Measurements from ENCODE around the gene MAP2K5.

Gene MAP2K5

DNA sequence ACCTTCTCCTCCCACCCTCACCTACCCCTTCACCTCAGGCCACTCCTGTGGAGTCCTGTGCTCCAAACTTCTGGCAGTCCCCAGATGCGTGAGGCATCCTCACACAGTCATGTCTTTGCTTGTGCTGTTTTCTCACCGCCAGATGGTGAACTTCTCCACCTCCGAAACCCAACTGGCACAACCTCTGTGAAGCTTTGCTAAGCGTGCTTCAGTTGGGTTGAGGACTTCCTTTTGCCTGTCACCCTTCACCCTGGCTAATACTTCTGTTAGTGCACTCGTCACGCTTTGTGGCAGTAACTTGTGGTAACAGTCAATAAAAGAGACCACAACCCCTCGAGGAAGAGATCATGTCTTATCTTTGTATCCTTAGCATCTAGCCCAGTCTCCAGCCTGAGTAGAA is 240.8 kb downstream of the MAP2K5 start:
- DNase-seq (ENCODE audit: low read depth in 2 of 2), result peak; percentile 14 to 24

DNA sequence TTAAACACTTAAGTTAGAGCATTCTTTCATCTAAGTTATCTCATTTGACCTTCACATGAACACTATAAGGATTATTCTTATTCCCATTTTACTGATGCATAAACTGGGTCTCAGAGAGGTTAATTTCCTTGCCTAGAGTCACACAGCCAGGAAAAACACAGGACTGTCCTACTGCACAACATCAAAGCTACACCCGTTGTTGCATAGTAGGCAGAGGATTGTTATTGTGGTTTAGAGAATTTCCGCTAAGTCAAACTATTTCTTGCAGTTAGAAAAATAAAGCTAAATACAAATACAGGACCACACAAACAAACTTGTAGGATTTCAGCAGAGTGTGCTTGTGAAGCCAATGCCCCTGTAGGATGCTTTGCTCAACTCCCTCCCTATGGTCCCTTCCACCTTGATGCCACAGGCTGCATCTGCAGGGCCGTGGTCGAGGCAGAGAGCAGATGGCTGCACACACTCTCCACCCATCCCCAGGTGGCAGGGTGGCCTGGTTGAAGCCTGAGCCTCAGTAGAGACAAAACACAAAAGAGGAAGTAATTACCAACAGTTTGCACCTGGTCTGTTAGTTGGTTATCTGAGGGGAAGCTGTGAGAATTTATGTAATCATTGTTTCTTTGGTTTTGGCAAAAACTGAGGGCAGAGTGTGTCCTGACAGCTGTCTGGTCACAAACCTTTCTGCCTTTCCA is 241.7 kb downstream of the MAP2K5 start:
- no peak for DNase-seq (ENCODE audit: low read depth in 2 of 2)

DNA sequence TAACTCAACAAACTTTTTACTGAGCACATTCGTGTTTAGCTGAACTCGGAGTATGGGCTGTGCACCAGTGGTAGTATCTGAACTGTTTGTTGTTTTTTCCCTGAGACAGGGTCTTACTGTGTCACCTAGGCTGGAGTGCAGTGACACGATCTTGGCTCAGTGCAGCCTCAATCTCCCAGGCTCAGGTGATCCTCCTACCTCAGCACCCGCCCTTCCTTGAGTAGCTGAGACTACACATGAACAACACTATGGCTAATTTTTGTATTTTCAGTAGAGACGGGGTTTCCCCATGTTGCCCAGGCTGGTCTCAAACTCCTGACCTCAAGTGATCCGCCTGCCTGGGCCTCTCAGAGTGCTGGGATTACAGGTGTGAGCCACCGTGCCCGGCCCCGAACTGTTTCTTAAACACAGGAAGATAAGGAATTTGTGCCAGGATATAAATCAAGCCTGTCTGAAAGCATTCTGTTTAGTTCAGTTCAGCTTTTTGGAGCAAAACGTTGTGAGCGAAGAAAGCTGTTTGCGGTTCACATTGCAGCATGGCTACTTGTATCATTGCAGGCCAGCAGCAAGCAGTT is 242.4 kb downstream of the MAP2K5 start:
- no peak for DNase-seq (ENCODE audit: low read depth in 2 of 2)

DNA sequence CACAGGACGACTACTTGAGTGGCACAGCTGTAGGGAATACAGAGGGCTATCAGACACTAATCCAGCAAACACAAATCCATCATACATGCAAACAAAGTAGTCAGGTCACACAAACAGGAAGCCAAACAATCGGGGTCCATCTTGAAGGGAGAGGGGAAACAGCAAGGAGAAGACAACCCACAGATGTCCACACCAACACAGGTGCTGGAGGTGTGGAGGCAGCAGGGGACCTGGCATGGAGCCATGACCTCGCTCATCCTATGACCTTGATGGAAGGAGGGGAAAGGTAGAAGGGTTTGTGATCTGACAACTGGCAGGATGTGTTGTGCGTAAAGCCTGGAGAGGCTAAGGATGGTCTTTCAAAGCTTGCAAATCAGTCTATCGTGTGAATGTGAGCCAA is 242.9 kb downstream of the MAP2K5 start:
- no peak for DNase-seq (ENCODE audit: low read depth in 2 of 2)

DNA sequence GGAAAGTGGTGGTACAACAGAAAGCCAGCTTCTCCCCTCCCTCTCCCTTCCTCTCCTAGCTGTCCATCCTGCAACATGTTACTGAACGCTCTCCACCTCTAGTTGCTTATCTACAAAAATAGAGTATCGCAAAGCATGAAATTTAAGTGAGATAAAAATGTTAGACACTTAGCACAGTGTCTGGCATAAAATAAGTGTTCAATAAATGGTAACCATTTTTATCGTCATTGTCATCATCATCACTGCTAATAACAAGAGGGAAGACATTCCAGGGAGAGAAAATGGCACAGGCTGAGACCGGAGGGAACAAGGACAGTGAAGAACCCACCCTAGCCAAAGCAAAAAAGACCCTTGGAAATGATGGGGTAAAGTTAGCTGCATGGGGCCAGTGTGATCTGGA is 244.1 kb downstream of the MAP2K5 start:
- no peak for DNase-seq (ENCODE audit: low read depth in 2 of 2)

DNA sequence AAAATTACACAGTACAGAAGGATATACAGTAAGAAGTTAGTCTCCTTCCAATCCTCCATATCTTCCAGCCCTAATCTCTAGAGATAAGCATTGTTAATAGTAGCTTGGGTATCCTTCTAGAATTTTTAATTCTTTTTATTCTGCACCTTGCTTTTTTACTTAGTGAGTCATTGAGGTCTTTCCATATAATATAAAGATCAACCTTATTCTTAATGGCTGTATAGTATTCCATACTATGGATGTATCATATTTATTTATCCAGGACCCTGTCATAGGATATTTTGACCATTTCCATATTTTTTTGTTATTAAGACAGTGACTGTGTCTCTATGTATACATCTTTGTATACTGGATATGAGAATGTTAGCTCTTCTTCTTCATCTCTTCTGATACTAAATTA is 246.5 kb downstream of the MAP2K5 start:
- no peak for DNase-seq (ENCODE audit: low read depth in 2 of 2)

DNA sequence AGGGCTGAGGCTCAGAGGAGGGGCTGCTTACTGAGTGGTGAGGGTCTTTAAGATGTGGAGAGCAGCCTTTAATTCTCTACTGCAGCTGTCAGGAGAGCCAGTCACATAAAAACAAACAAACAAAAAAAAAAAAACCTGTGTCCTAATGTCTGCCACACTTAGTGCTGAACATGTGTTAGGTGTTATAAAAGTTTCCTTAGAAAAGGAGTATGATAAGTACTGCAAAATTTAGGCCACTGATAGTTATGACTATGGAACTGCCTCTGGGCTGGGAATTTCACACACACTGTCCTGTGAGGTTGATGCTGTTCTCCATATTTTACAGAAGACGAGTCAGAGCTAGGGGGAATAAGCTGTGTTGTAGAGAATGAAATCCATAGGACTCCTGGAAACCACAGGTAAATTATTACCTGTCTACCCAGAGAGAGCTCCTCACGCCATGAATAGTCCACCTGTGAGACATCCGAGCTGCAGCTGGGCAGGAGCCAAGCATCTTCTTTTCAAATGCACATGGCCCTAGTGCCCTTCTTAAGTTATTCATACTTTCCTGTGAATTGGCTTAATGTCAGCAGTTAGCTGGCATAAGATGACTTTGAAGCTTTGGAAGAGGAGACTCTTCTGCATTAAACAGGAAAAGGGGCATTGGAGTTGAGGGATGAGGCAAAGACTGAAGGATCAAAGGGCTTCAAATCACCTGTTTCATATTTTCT is 248.3 kb downstream of the MAP2K5 start:
- no peak for DNase-seq (ENCODE audit: low read depth in 2 of 2)

DNA sequence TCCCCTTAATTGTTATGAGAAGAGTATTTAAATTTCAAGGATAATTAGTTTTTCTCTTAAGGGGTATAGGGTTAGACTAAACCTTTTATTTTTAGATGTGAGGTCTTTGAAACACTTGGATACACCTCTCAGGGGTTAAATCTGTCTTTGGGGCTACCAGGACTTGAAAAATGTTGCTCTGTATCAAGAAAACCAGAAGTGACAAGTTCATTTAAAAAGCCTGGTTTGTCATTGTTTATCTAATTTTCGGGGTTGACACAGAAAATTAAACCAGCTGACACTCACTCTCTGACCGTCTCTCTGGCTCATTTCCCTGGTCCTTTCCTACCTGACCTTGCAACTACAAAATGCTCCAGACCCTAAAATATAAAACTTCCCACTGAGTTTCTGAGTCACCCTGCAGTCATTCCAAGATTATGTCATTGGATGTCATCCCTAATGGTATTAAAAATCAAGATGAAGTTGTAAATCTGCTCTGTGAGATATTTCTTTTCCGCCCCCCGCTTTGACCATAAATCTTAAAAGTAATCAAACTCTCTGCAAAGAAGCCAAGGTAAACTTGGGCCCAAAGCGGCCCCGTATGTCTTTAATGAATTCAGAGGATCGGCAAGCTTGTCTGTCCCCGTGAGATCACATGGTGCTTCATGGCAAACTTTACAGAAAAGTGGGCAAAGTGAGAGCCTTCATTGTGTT is 249.9 kb downstream of the MAP2K5 start:
- DNase-seq (ENCODE audit: low read depth in 2 of 2), result no peak

DNA sequence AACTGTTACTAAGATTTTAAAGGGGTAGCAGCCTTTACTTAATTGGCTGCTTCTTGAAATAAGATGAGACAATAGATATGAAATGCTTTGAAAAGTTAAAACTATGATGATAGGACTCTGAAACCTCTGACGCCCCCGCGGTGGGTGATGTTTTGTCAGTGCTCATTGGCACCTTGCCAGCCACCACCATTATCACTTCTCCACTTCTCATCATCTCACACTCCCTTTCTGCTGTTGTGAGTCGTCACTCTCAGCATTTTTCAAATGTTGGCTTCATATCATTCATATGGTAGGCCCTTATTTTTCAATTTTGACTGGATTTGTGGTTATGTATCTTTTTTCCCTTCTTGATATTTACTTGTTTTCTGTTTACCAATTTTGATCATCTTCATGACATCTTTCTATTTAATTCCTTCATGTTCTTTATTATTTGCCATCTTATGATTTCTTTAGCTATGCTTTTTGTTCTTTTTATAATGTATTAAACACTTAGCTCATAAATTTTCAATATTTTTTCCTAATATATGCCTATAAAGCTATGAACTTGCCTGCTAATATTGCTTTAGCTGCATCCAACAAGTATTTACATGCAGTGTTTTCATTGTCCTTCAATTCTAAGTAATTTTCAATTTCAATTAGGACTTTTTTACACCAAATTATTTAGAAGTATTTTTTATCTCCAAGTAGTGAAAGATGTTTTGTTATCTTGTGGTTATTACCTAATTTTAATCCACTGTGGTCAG is 252.5 kb downstream of the MAP2K5 start:
- no peak for DNase-seq (ENCODE audit: low read depth in 2 of 2)

DNA sequence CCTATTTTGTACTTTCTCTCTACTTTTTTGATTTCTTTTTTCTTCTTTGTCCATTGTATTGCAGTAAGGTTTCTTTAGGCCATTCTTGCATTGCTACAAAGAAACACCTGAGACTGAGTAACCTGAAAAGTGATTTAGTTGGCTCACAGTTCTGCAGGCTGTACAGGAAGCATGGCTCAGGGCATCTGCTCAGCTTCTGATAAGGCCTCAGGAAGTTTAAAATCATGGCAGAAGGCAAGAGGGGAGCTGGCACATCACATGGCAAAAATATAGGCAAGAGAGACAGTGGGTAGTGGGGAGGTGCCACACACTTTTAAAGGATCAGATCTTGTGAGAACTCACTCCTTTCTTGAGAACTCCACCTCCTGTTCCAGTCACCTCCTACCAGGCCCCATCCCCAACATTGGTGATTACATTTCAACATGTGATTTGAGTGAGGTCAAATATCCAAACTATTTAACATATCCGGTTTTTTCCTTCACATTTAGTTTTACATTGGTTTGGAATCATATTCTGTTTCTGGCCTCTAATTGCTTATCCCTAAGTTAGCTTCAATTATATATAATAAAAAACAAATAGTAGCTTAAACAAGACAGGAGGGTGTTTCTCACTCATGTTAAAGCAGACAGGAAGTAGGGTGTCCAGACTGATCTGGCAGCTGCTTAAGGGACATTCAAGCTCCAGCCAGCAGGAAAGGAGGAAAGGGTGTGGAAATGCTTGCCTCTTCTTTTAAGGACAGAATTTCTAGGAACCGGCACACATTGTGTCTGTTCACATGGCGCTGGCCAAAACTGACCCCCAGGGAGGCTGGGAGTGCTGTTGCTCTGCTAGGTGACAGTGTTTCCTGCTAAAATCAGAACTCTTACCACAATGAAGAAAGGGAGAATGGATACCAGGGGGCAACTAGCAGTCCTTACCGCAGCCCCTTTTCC is 254.0 kb downstream of the MAP2K5 start:
- no peak for DNase-seq (ENCODE audit: low read depth in 2 of 2)

DNA sequence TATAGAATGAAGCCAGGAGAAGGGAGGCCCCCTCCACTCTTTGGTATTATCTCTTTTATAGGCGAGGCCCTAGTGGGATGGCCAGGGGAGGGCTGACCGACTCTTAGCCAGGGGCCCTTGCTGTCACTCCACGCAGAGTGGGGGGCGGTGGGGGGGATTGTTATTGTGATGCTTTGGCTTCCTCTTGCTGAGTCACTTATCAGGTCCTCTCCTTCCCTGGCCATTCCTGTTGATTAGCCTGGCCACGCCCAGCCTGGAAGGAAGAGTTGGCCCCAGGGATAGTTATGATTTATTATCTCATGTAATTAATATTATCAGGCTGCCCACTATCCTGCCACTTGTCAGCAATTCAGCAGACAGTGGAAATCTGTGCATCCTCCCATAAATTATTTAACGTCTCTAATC is 257.3 kb downstream of the MAP2K5 start:
- no peak for DNase-seq (ENCODE audit: low read depth in 2 of 2)

DNA sequence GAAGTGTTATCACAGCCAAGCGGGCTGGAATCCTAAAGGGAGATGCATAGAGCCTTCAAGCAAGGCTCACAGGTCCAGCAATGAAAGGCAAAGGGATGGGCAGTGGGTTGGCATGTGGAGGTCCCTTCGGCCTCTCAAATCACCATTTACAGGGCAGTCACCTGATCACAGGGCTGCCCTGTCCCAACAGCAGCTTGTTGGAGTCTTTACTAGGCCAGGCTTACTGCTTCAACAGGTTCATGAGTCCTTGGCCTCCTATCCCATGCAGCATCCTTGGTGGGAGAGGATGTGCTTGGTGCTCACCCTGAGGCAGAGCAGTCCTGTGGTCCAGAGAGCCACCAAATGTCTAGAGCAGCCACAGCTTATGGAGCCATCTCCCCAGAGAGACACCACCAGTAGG is 258.6 kb downstream of the MAP2K5 start:
- DNase-seq (ENCODE audit: low read depth in 2 of 2), result no peak

DNA sequence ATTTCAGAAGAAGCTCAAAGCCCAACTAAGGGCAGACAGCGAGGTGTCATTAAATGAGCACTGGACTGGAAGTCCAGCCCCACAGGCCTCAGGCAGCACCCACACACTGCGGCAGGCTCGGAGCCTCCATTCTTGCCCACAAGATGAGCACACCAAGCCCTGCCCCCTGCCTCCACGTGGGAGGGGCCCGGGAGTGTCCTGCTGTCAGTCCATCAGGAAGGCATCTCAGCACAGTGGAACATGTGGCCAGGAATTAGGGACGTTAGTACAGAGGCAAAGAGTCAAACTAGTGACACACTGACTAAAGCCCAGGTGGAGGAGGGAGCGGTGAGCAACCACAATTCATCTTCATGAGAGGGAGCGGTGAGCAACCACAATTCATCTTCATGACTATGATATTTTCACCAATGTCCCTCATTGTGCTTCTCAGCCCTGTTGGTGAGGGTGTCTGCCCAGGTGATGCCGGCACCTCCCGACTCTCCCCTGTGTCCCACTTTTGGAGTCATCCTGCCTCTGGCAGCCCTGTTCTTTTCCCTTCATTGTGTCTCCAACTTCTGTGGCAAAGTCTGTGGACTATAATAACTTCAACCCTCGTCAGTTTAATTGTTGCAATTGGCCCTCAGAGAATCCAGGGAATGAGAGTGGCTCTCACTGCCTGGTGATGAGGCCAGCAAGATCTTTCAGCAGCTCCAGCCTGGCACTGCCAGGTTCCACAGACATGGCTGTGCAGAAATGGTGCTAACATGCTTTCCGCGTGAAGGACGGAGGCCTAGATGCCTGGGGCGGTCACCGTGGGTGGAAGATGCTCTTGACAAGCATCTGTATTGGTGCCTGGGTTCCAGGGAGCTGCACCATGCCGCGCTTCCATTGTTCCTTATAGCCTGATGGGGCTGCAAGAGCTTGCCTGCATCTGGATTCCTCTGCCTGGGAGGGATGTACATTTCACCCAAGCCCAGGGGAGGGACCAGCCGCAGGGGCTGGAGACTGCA is 259.7 kb downstream of the MAP2K5 start:
- no peak for DNase-seq (ENCODE audit: low read depth in 2 of 2)

DNA sequence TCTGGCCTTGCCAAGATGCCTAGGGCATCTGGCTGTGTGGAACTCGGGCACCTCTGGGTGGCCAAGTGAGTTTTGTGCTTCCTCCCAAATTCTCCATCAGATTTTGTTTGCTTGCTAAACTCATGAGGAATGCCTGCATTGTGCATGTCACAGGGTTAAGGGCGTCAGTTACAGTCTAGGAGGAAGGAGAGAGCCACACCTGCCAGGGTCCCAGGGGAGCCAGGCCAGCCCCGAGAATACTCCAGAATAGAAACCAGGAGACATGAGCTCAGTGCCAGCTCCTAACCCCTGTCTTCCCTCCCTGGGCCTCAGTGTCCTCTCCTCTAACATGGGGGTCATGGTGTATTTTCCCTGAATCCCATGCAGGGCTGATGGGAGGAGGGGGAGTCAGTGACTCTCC is 260.8 kb downstream of the MAP2K5 start:
- DNase-seq (ENCODE audit: low read depth in 2 of 2), result no peak

DNA sequence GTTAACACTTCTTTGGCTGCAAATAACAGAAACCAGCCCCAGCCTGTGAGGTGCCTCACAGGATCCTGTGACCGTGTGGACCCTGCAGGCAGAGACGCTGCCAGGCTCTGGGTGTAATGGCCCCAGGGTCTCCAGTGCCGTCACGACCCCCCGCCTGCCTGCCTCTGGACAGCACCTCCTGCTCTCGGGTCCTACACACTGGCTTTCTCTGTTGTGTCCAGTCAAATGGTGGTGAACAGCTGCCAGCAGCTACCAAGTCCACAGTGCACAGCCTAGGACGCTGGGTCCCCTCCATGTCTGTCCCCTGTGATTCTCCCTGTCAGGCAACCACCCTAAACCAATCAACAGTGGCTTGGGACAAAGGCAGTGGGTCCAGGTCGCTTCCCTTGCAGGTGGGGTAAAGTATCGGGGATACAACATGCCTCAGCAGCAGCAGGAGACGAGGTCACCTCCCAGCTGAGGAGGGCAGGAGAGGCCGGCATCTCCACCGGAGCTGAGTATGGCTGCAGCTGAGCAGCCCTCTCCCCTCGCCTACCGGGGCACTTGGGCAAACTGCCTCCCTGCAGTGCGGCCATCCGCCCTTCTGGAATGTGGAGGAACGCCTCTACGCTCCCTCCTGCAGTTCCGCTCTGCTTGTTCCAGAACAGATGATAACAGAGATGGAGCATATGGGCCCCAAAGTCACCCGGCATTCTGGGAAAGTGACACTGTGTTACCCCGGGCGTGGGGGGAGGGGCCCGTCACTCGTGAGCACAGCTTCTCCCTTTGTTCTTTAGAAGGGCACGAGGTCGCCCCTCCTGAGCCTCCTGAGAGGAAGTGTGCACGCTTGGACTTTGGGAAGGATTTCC is 261.7 kb downstream of the MAP2K5 start:
- DNase-seq (ENCODE audit: low read depth in 2 of 2), result no peak

DNA sequence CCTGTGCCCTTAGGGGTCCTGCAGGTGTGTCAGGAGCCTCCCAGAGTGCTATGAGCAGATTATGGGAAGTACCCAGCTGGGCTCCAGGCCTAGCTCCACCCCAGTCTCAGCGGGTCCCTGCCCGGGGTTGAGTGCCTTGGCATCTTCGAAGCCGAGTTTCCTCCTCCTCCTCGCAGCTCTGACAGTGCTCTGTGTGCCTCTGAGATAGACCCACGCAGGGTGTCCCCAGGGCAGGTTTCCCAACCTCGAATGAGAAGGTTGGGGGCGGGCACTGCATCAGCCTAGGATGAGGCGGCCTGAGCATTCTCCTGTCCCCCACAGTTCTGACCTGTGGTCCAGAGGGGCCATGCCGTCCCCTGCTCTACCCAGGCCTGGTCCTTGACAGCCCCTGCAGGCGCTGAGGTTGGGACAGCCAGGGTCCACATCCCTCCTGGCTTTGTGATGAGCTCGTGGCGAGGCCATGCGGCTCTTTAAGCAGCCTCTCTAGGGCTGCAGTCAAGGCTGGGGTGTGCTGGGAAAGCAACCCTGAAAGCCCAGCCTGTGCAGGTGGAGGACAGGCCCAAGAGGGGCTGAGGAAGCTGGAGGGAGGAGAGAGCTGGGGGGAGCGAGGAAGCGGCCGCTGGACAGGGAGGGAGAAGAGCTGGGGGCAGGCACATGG is 262.6 kb downstream of the MAP2K5 start:
- no peak for DNase-seq (ENCODE audit: low read depth in 2 of 2)

DNA sequence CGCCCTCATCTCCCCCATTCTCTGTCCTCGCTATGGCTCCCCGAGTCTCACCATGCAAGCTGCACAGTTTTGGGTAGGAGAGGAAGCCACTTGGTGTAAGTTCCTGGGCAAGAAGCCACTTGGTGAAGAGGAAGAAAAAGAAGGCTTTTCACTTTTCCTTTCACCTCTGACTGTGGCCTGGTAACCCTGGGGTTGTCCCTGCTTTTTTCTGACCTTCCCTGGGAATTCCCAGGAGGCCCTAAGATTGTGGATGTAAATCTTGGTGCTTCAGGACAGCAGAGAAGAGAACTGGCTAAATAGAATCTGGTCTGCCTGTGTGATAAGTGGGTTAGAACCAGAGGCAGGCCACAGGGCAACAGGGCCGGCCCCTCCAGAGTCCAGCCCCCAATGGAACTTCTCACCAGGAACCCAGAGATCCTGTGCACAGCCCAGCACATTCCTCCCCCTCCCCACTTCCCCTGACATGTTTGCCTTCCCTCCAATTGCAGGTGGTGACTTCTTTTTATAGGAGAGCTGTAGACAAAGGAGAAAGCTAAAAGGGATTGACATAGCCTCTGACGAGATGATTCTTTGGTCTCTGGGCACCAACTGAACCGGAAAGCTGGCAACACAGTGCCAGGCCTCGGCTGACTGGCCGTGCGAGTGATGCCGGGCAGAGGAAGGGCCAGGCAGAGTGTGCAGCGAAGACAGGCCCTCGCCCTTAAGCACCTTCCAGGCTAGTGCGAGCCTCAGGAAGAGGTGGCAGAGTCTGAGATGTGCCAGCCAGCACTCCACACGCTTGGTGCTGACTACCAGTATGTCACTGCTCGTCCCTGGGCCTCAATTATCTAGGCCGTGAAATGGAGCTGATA is 263.4 kb downstream of the MAP2K5 start:
- DNase-seq (ENCODE audit: low read depth in 2 of 2), result no peak
